WTC11 (cell line): ENCODE results near the gene IRF2BP2.

Experiments
- IRF2 ChIP-seq: sonication (generic); formaldehyde crosslinking; IDR thresholded peaks from 2 replicates; pipeline ENCODE4 v1.8.0; 2022; ENCODE audit warnings: low read depth, missing genetic modification reagents, borderline replicate concordance
- NR2C2 ChIP-seq: sonication (generic); formaldehyde crosslinking; IDR thresholded peaks from 2 replicates; pipeline ENCODE4 v1.8.0; 2022; ENCODE audit warnings: mild to moderate bottlenecking, missing genetic modification reagents
- TCF7 ChIP-seq: sonication (generic); formaldehyde crosslinking; IDR thresholded peaks from 2 replicates; pipeline ENCODE4 v1.8.0; 2022; ENCODE audit warnings: mild to moderate bottlenecking, low read depth, missing genetic modification reagents, moderate library complexity
- TF ChIP-seq, protein P1 (sequence below): fragments of 200-600 bp; IDR thresholded peaks from 2 replicates; pipeline ENCODE4 v1.8.0; 2022; ENCODE audit warnings: antibody characterized with exemption
- TF ChIP-seq, protein P2 (sequence below): sonication (generic); formaldehyde crosslinking; IDR thresholded peaks from 2 replicates; pipeline ENCODE4 v1.8.0; 2022; ENCODE audit warnings: mild to moderate bottlenecking, missing genetic modification reagents
- TF ChIP-seq, protein P3 (sequence below): sonication (generic); formaldehyde crosslinking; IDR thresholded peaks from 2 replicates; pipeline ENCODE4 v1.8.1; 2023; ENCODE audit warnings: mild to moderate bottlenecking, missing genetic modification reagents, moderate library complexity

DNA sequence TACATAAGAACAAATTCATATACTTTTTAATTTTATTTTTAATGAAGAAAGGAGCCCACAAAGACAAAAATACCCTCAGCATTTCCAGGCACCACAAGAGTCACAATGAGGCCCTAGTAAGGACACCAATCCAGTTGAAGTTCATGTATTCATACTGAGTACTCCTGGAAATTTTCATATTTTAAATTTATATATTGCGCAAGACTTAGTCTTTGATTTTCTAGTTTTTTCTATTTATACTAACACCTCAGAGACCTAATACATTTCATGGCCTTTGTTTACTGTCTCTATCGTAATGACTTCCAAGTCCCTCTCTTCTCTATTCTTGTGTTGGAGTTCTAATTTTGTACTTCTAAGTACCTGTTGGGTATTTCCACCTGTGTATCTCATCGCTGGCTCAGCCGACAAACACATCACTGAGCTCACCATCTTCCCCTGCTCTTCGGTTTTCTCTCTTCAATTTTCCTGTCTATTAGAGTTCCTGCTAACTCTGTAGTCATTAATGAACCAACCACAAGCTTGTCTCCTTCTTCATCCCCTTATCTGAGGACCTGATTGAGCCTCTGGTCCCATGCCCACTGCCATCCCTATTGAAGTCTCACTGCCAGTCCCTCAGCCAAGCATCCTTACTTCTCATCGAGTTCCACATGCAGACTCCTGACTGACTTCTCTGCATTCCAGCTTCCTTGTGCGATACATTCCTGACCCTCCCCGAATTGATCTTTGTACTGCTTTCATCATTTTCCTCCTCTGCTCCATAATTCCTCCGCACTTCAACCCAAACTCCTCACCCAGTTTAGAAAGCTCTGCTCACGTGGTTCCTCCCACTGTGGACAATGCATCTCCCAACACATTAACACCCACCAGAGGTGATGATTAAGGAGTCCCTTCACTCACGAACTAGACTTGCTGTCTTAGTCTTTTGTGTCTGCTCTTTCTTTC is 17.3 kb upstream of the IRF2BP2 start:
- TF ChIP-seq, protein P1, sequence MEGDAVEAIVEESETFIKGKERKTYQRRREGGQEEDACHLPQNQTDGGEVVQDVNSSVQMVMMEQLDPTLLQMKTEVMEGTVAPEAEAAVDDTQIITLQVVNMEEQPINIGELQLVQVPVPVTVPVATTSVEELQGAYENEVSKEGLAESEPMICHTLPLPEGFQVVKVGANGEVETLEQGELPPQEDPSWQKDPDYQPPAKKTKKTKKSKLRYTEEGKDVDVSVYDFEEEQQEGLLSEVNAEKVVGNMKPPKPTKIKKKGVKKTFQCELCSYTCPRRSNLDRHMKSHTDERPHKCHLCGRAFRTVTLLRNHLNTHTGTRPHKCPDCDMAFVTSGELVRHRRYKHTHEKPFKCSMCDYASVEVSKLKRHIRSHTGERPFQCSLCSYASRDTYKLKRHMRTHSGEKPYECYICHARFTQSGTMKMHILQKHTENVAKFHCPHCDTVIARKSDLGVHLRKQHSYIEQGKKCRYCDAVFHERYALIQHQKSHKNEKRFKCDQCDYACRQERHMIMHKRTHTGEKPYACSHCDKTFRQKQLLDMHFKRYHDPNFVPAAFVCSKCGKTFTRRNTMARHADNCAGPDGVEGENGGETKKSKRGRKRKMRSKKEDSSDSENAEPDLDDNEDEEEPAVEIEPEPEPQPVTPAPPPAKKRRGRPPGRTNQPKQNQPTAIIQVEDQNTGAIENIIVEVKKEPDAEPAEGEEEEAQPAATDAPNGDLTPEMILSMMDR, result no peak
- TF ChIP-seq TCF7 (CRISPR knock-in tag) (no peak), NR2C2 (CRISPR knock-in tag) (no peak), IRF2 (CRISPR knock-in tag) (no peak)
- TF ChIP-seq, protein P2, sequence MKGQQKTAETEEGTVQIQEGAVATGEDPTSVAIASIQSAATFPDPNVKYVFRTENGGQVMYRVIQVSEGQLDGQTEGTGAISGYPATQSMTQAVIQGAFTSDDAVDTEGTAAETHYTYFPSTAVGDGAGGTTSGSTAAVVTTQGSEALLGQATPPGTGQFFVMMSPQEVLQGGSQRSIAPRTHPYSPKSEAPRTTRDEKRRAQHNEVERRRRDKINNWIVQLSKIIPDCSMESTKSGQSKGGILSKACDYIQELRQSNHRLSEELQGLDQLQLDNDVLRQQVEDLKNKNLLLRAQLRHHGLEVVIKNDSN (CRISPR knock-in tag), result no peak
- TF ChIP-seq, protein P3, sequence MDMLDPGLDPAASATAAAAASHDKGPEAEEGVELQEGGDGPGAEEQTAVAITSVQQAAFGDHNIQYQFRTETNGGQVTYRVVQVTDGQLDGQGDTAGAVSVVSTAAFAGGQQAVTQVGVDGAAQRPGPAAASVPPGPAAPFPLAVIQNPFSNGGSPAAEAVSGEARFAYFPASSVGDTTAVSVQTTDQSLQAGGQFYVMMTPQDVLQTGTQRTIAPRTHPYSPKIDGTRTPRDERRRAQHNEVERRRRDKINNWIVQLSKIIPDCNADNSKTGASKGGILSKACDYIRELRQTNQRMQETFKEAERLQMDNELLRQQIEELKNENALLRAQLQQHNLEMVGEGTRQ (CRISPR knock-in tag), result no peak
